Naive thymus-derived CD4-positive, alpha-beta T cell (primary cell): Measurements from ENCODE around the gene FAM118B. TPM values are rescaled to one million over a fixed set of nuclear protein-coding genes. Genes with fewer than 3 reads are reported as not detected.

Experiments
- ATAC-seq: fragments of 150-1000 bp; cut with Tn5 transposase; 2 replicates; pipeline ENCODE4 v1.10.0; 2021; ENCODE audit warnings: mild to moderate bottlenecking, moderate library complexity
- CTCF ChIA-PET: fragments of 350-600 bp; sonication (Branson Sonifier 250); formaldehyde crosslinking; loops from one replicate; lab custom pipeline; 2021; ENCODE audit warnings: antibody characterized with exemption; lab: Charles Lee
- POLR2A ChIA-PET: fragments of 350-600 bp; sonication (Branson Sonifier 250); formaldehyde crosslinking; loops from one replicate; lab custom pipeline; 2021; ENCODE audit warnings: antibody characterized with exemption, inconsistent platforms; lab: Charles Lee
- DNase-seq, 9 donors: peaks; one replicate each; pipeline versions ENCODE4 v3.0.0 to v3.0.0-alpha.2; 2020 to 2022; ENCODE audit warnings: mixed read lengths in 1 of 9
- H3K27ac ChIP-seq: one replicate; pipeline ENCODE4 v1.7.0; 2013; ENCODE audit warnings: mild to moderate bottlenecking, low read depth, low read length, moderate library complexity
- H3K27me3 ChIP-seq, 2 donors: one replicate each; pipeline ENCODE4 v1.7.0; 2013; ENCODE audit warnings: low read length in 2 of 2, mild to moderate bottlenecking in 2 of 2, moderate library complexity in 2 of 2; ENCODE audit not compliant: control insufficient read depth in 2 of 2, insufficient read depth in 2 of 2
- H3K36me3 ChIP-seq, 3 experiments: 1 replicate in 2 of 3; 2 replicates in 1 of 3; pipeline ENCODE4 v1.7.0; 2013; ENCODE audit warnings: low read length in 3 of 3, mild to moderate bottlenecking in 3 of 3, moderate library complexity in 1 of 3; ENCODE audit not compliant: insufficient read depth in 3 of 3, control insufficient read depth in 2 of 3
- H3K4me1 ChIP-seq, 2 donors: one replicate each; pipeline ENCODE4 v1.7.0; 2013; ENCODE audit warnings: low read length in 2 of 2, mild to moderate bottlenecking in 2 of 2, moderate library complexity in 1 of 2; ENCODE audit not compliant: control insufficient read depth in 2 of 2, insufficient read depth in 2 of 2
- H3K4me3 ChIP-seq: 2 replicates; pipeline ENCODE4 v1.7.0; 2013; ENCODE audit warnings: mild to moderate bottlenecking, low read length
- H3K9me3 ChIP-seq, 3 experiments: 1 replicate in 2 of 3; 2 replicates in 1 of 3; pipeline ENCODE4 v1.7.0; 2013; ENCODE audit warnings: low read length in 3 of 3; ENCODE audit not compliant: control insufficient read depth in 2 of 3
- H3K27ac Mint-ChIP-seq, 9 donors: one replicate each; pipeline ENCODE4 v1.8.0; 2020 to 2022; ENCODE audit warnings: mixed read lengths in 9 of 9, mild to moderate bottlenecking in 8 of 9, moderate library complexity in 5 of 9, inconsistent platforms in 2 of 9
- H3K27me3 Mint-ChIP-seq, 5 donors: one replicate each; pipeline ENCODE4 v1.8.0; 2021 to 2022; ENCODE audit warnings: mixed read lengths in 5 of 5, mild to moderate bottlenecking in 1 of 5
- H3K36me3 Mint-ChIP-seq, 5 donors: one replicate each; pipeline ENCODE4 v1.8.0; 2020 to 2022; ENCODE audit warnings: mixed read lengths in 5 of 5, mild to moderate bottlenecking in 3 of 5, inconsistent platforms in 1 of 5
- H3K4me1 Mint-ChIP-seq, 7 donors: one replicate each; pipeline ENCODE4 v1.8.0; 2020 to 2022; ENCODE audit warnings: mixed read lengths in 7 of 7, mild to moderate bottlenecking in 3 of 7, inconsistent platforms in 1 of 7
- H3K4me3 Mint-ChIP-seq, 10 donors: one replicate each; pipeline ENCODE4 v1.8.0; 2020 to 2022; ENCODE audit warnings: mild to moderate bottlenecking in 10 of 10, mixed read lengths in 10 of 10, moderate library complexity in 6 of 10, inconsistent platforms in 2 of 10
- H3K9me3 Mint-ChIP-seq, 11 donors: one replicate each; pipeline ENCODE4 v1.8.0; 2020 to 2022; ENCODE audit warnings: mixed read lengths in 11 of 11, mild to moderate bottlenecking in 4 of 11, inconsistent platforms in 1 of 11, moderate library complexity in 1 of 11
- intact Hi-C, 2 donors: fragments of 100-400 bp; cut with micrococcal nuclease; formaldehyde crosslinking; loops; one replicate each; pipeline ENCODE4 v1.15.1; 2023
- polyA plus RNA-seq, 2 donors: library from polyadenylated mRNA; unstranded; fragments of 300-500 nt; fragmentation: Illumina TruSeq; gene quantifications; one replicate each; pipeline ENCODE4 v1.2.3, GENCODE V29; 2021
- total RNA-seq, 6 experiments: library from RNA in 5 of 6; stranded (reverse) in 5 of 6; gene quantifications; 1 replicate in 5 of 6; 2 replicates in 1 of 6; pipeline ENCODE4 v1.2.3 and lab custom pipeline; 2021 to 2026

The FAM118B gene
- total and polyA plus RNA-seq, 7 experiments from 2014 or later: 4.0 to 14.7 (median 10.8) TPM

GRCh38 chr11:126282361-126282735 lies 70.8 kb downstream of the FAM118B start:
- Mint-ChIP-seq H3K4me1 (peaks cover 35 to 62% (median 55%) of the 10 kb centered on the region in 7 donors), H3K27ac (peak overlapping the region; percentile 90 to 99 (median 95)), H3K4me3 (peak overlapping the region; percentile 81 to 100 (median 96)), H3K27me3 (no peaks in the 10 kb centered on the region), H3K36me3 (peaks cover 0 to 19% (median 8%) of the 10 kb centered on the region in 5 donors), H3K9me3 (no peaks in the 10 kb centered on the region)
- DNase-seq (peak; percentile 22 to 59 (median 51)), ATAC-seq (peak; percentile 61)
- Histone ChIP-seq H3K36me3 (peaks cover 0 to under 1% (median 0%) of the 10 kb centered on the region in 3 experiments), H3K27ac (peak overlapping the region; percentile 86), H3K9me3 (no peaks in the 10 kb centered on the region), H3K4me3 (peak overlapping the region; percentile 77), H3K4me1 (peaks cover 16 to 28% of the 10 kb centered on the region in 2 donors), H3K27me3 (no peaks in the 10 kb centered on the region)
- intact Hi-C loops: loop anchor here (1.0 to 5.0 kb wide), 5 partner anchors 71 to 1330 kb away; partner anchors contain the start of genes CDON (in 2 of the 2), CCDC15 (in 1 of the 2), DDX25 (in 1 of the 2) and FAM118B (in 1 of the 2)
- POLR2A ChIA-PET: interaction anchor here (0.6 to 5.7 kb wide), 8 partner anchors 9 to 697 kb away, joined by 3 to 122 read pairs (median 4); partner anchors contain the start of genes DCPS, FOXRED1, SRPRA and STT3A
- CTCF ChIA-PET: interaction anchor here (1.2 to 2.4 kb wide), 3 partner anchors 14 to 28 kb away, joined by 3 to 9 read pairs (median 5); partner anchors contain the start of genes FOXRED1 and SRPRA

GRCh38 chr11:126282736-126283591 lies 71.4 kb downstream of the FAM118B start, which contains the start of gene TIRAP:
Gene TIRAP (plus strand): TSS chr11:126283093. CDS start chr11:126290895, 7,802 bp downstream.
- ChIA-PET POLR2A (interaction anchor here (0.7 to 5.7 kb wide), 15 partner anchors 8 to 691 kb away, joined by 3 to 122 read pairs (median 4); partner anchors contain the start of genes DCPS, FOXRED1, SRPRA and STT3A), CTCF (interaction anchor here (2.4 kb wide), 1 partner anchor 14 kb away, joined by 9 read pairs; the partner anchor contains the start of genes FOXRED1 and SRPRA)
- peak within 1 kb of the TSS; percentile 93 to 99 (median 97) for H3K27ac Mint-ChIP-seq
- Histone ChIP-seq H3K4me1 (peaks cover 16 to 28% of the 10 kb centered on the region in 2 donors), H3K27me3 (no peaks in the 10 kb centered on the region), H3K27ac (peak within 1 kb of the TSS; percentile 86), H3K4me3 (peak within 1 kb of the TSS; percentile 77), H3K36me3 (peaks cover 0 to 2% (median 0%) of the 10 kb centered on the region in 3 experiments), H3K9me3 (no peaks in the 10 kb centered on the region)
- no peaks in the 10 kb centered on the region for H3K27me3 Mint-ChIP-seq
- no peaks in the 10 kb centered on the region for H3K9me3 Mint-ChIP-seq
- peaks cover 35 to 62% (median 55%) of the 10 kb centered on the region in 7 donors for H3K4me1 Mint-ChIP-seq
- peak; percentile 79 for ATAC-seq
- intact Hi-C loops: loop anchor here (1.0 to 5.0 kb wide), 7 partner anchors 14 to 1331 kb away; partner anchors contain the start of genes CDON (in 2 of the 2), DCPS (in 2 of the 2), FAM118B (in 2 of the 2) and FOXRED1 (in 2 of the 2)
- peaks cover 0 to 15% (median 5%) of the 10 kb centered on the region in 5 donors for H3K36me3 Mint-ChIP-seq
- peak within 1 kb of the TSS; percentile 88 to 100 (median 98) for H3K4me3 Mint-ChIP-seq
- DNase-seq: peak; percentile 55 to 77 (median 75)

GRCh38 chr11:126284829-126285228 lies 73.2 kb downstream of the FAM118B start:
- H3K4me1 ChIP-seq: peaks cover 16 to 28% of the 10 kb centered on the region in 2 donors
- H3K36me3 ChIP-seq: peaks cover 0 to 13% (median 0%) of the 10 kb centered on the region in 3 experiments
- CTCF ChIA-PET: no interaction called here
- DNase-seq (peak in 8 of 9 donors; percentile 20 to 74 (median 53)), ATAC-seq (peak; percentile 20)
- no peaks in the 10 kb centered on the region for H3K27me3 ChIP-seq
- no peak overlapping the region for H3K4me3 ChIP-seq
- POLR2A ChIA-PET: interaction anchor here (1.5 to 5.7 kb wide), 2 partner anchors 14 to 19 kb away, joined by 5 to 122 read pairs; partner anchors contain the start of genes DCPS, FOXRED1 and SRPRA
- peaks cover 0 to 9% (median 3%) of the 10 kb centered on the region in 5 donors for H3K36me3 Mint-ChIP-seq
- no peaks in the 10 kb centered on the region for H3K9me3 Mint-ChIP-seq
- no peak overlapping the region for H3K27ac ChIP-seq
- no peaks in the 10 kb centered on the region for H3K9me3 ChIP-seq
- peaks cover 28 to 55% (median 47%) of the 10 kb centered on the region in 7 donors for H3K4me1 Mint-ChIP-seq
- H3K4me3 Mint-ChIP-seq: peak overlapping the region; percentile 73 to 100 (median 95)
- intact Hi-C loops: loop anchor here (5.0 kb wide), 4 partner anchors 223 to 1333 kb away; partner anchors contain the start of genes CDON (in 2 of the 2), CCDC15 (in 1 of the 2), DDX25 (in 1 of the 2) and PUS3 (in 1 of the 2)
- H3K27me3 Mint-ChIP-seq: no peaks in the 10 kb centered on the region
- H3K27ac Mint-ChIP-seq: peak overlapping the region; percentile 16 to 91 (median 71)

GRCh38 chr11:126288237-126288636 lies 76.7 kb downstream of the FAM118B start:
- Mint-ChIP-seq H3K36me3 (peaks cover 2 to 28% (median 8%) of the 10 kb centered on the region in 5 donors), H3K27me3 (no peaks in the 10 kb centered on the region), H3K27ac (peak overlapping the region in 2 of 9 donors; percentile 28 to 43), H3K4me1 (peaks cover 5 to 29% (median 22%) of the 10 kb centered on the region in 7 donors), H3K4me3 (no peak overlapping the region), H3K9me3 (no peaks in the 10 kb centered on the region)
- CTCF ChIA-PET: no interaction called here
- Histone ChIP-seq H3K36me3 (peaks cover 0 to 44% (median 16%) of the 10 kb centered on the region in 3 experiments), H3K27ac (no peak overlapping the region), H3K4me3 (no peak overlapping the region), H3K9me3 (no peaks in the 10 kb centered on the region), H3K4me1 (peaks cover 10 to 12% of the 10 kb centered on the region in 2 donors), H3K27me3 (no peaks in the 10 kb centered on the region)
- POLR2A ChIA-PET: interaction anchor here (1.1 to 2.1 kb wide), 2 partner anchors 12 to 19 kb away, joined by 4 to 8 read pairs; partner anchors contain the start of genes FOXRED1 and SRPRA
- ATAC-seq (no peak), DNase-seq (no peak)
- intact Hi-C loops: no loop called here

- POLR2A ChIA-PET: interaction anchor here (1.4 kb wide), 1 partner anchor 9 kb away, joined by 3 read pairs; no protein-coding TSS in a partner anchor
- H3K4me1 Mint-ChIP-seq: peaks cover 5 to 12% (median 9%) of the 10 kb centered on the region in 7 donors
- Histone ChIP-seq H3K36me3 (peaks cover 0 to 56% (median 16%) of the 10 kb centered on the region in 3 experiments), H3K9me3 (no peaks in the 10 kb centered on the region), H3K4me1 (no peaks in the 10 kb centered on the region), H3K27me3 (no peaks in the 10 kb centered on the region), H3K4me3 (no peak overlapping the region), H3K27ac (no peak overlapping the region)
- intact Hi-C loops: no loop called here
- ATAC-seq (no peak), DNase-seq (no peak)
- CTCF ChIA-PET: no interaction called here
- H3K4me3 Mint-ChIP-seq: no peak overlapping the region
- H3K27ac Mint-ChIP-seq: no peak overlapping the region
- H3K36me3 Mint-ChIP-seq: peaks cover 9 to 45% (median 10%) of the 10 kb centered on the region in 5 donors
- H3K9me3 Mint-ChIP-seq: no peaks in the 10 kb centered on the region
- no peaks in the 10 kb centered on the region for H3K27me3 Mint-ChIP-seq
These were observed 79.3 kb downstream of the FAM118B start for GRCh38 chr11:126290887-126291286.

GRCh38 chr11:126293726-126294125 lies 82.1 kb downstream of the FAM118B start:
- peak; percentile 16 for ATAC-seq
- peaks cover 7 to 59% (median 14%) of the 10 kb centered on the region in 5 donors for H3K36me3 Mint-ChIP-seq
- intact Hi-C loops: no loop called here
- H3K27me3 Mint-ChIP-seq: no peaks in the 10 kb centered on the region
- peaks cover 0 to 50% (median 16%) of the 10 kb centered on the region in 3 experiments for H3K36me3 ChIP-seq
- peaks cover 7 to 23% (median 12%) of the 10 kb centered on the region in 7 donors for H3K4me1 Mint-ChIP-seq
- no peak overlapping the region for H3K4me3 ChIP-seq
- ChIA-PET POLR2A (interaction anchor here (0.9 kb wide), 1 partner anchor 10 kb away, joined by 4 read pairs; no protein-coding TSS in a partner anchor), CTCF (no interaction called here)
- H3K4me1 ChIP-seq: no peaks in the 10 kb centered on the region
- no peak overlapping the region for H3K4me3 Mint-ChIP-seq
- no peaks in the 10 kb centered on the region for H3K9me3 Mint-ChIP-seq
- H3K27ac ChIP-seq: no peak overlapping the region
- no peak overlapping the region for H3K27ac Mint-ChIP-seq
- no peaks in the 10 kb centered on the region for H3K9me3 ChIP-seq
- DNase-seq: no peak
- H3K27me3 ChIP-seq: no peaks in the 10 kb centered on the region
